Amniotic stem cell (primary cell): Measurements from ENCODE around the gene GAN.

ENCODE experiments used
- DNase-seq: peaks from one replicate; lab custom pipeline; 2025; lab: John Stamatoyannopoulos, UW

The GAN gene

GRCh38 chr16:81353895-81354294, 39.1 kb downstream of the GAN start:
- DNase-seq, result no peak

- DNase-seq, result no peak
These were observed 43.0 kb downstream of the GAN start for GRCh38 chr16:81357711-81358260.

GRCh38 chr16:81358860-81359259, 44.1 kb downstream of the GAN start:
- DNase-seq, result no peak

GRCh38 chr16:81360135-81360534, 45.4 kb downstream of the GAN start:
- DNase-seq, result no peak

- no peak for DNase-seq
These were observed 51.0 kb downstream of the GAN start for GRCh38 chr16:81365731-81366130.

- DNase-seq, result no peak
These were observed 51.7 kb downstream of the GAN start for GRCh38 chr16:81366316-81366932.

GRCh38 chr16:81367821-81368220, 53.1 kb downstream of the GAN start:
- DNase-seq, result no peak

- no peak for DNase-seq
These were observed 55.2 kb downstream of the GAN start for GRCh38 chr16:81369888-81370504.

GRCh38 chr16:81371106-81371505, 56.3 kb downstream of the GAN start:
- no peak for DNase-seq

- DNase-seq, result no peak
These were observed 59.8 kb downstream of the GAN start for GRCh38 chr16:81374550-81374949.

- no peak for DNase-seq
These were observed 62.1 kb downstream of the GAN start for GRCh38 chr16:81376880-81377279.

GRCh38 chr16:81378049-81378448, 63.3 kb downstream of the GAN start:
- DNase-seq, result no peak

- DNase-seq, result no peak
These were observed 66.2 kb downstream of the GAN start for GRCh38 chr16:81380932-81381331.

GRCh38 chr16:81384006-81384405, 69.2 kb downstream of the GAN start:
- no peak for DNase-seq

- DNase-seq, result no peak
These were observed 70.4 kb downstream of the GAN start for GRCh38 chr16:81385031-81385756.

- DNase-seq, result no peak
These were observed 73.6 kb downstream of the GAN start for GRCh38 chr16:81388357-81388756.

GRCh38 chr16:81390840-81391239, 76.1 kb downstream of the GAN start:
- DNase-seq, result no peak

GRCh38 chr16:81392011-81392410, 77.2 kb downstream of the GAN start:
- no peak for DNase-seq

- DNase-seq, result no peak
These were observed 79.7 kb downstream of the GAN start for GRCh38 chr16:81394416-81394815.

- DNase-seq, result no peak
These were observed 80.3 kb downstream of the GAN start for GRCh38 chr16:81394966-81395655.

- DNase-seq, result no peak
These were observed 82.5 kb downstream of the GAN start for GRCh38 chr16:81397058-81397878.
